Activated naive CD8-positive, alpha-beta T cell treated with anti-CD3 and anti-CD28 coated beads, Interleukin-2, amount 10 ng/mL, durations not matched to agents 7 days and 5 days (primary cell): ENCODE results near the gene LTB4R. TPM values are rescaled to one million over a fixed set of nuclear protein-coding genes. Genes with fewer than 3 reads are reported as not detected.

Experiments
- ATAC-seq: fragments of 150-1000 bp; cut with Tn5 transposase; one replicate; pipeline ENCODE4 v1.10.0; 2021; ENCODE audit warnings: low read depth, moderate library complexity
- POLR2A ChIA-PET: fragments of 350-600 bp; sonication (Branson Sonifier 250); formaldehyde crosslinking; loops from one replicate; lab custom pipeline; 2021; ENCODE audit warnings: antibody characterized with exemption; lab: Charles Lee
- DNase-seq: peaks from one replicate; pipeline ENCODE4 v3.0.0; 2021
- H3K27ac Mint-ChIP-seq: one replicate; pipeline ENCODE4 v1.8.0; 2022; ENCODE audit warnings: mild to moderate bottlenecking, mixed read lengths
- H3K27me3 Mint-ChIP-seq: one replicate; pipeline ENCODE4 v1.8.0; 2022; ENCODE audit warnings: mild to moderate bottlenecking, moderate library complexity, mixed read lengths
- H3K36me3 Mint-ChIP-seq: one replicate; pipeline ENCODE4 v1.8.0; 2021; ENCODE audit warnings: mild to moderate bottlenecking, mixed read lengths
- H3K4me1 Mint-ChIP-seq: one replicate; pipeline ENCODE4 v1.8.0; 2021; ENCODE audit warnings: mixed read lengths
- H3K4me3 Mint-ChIP-seq: one replicate; pipeline ENCODE4 v1.8.0; 2022; ENCODE audit warnings: mild to moderate bottlenecking, moderate library complexity, mixed read lengths
- H3K9me3 Mint-ChIP-seq: one replicate; pipeline ENCODE4 v1.8.0; 2021; ENCODE audit warnings: mixed read lengths
- total RNA-seq, 2 experiments: library from RNA; stranded (reverse); gene quantifications; one replicate each; pipeline ENCODE4 v1.2.3, GENCODE V29; 2021

LTB4R gene
- total RNA-seq, 2 experiments from 2014 or later = 27.0 to 27.8 TPM

DNA sequence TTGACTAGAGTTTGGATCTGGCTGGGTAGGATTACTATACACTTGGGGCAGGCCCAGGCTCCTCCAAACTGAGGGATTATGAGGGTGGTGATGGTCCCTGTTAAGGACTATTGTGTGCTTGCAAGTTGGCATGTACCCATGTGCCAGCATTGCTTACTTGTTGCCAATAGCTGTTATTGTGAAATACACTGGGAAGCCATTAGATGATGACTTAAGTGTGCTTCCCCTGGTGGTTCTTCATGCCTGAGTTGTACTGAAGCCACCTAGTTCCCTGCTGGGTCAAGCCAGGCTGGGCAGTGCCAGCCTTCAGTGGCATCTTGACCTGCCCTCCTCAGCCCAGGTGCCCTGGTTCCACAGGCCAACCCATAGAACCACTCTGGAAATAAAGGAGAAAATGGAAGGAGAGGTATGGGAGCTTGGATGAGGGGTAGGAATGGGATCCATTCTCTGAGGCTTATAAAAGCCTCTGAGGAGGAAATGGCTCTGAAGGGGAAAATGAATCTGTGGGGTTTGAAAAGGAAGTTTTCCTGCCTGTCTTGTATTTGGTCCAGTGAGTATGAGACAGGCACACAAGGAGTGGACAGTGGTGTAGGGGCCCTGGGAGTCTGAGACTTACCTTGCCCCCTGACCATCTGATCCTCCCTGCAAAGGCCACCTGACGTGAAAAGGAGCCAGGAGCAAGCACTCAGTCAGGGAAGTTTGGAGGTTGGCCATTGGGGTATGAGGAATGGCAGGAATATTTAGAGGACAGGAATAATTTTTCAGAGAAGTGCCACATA is 724 bp downstream of the LTB4R start:
- Mint-ChIP-seq H3K9me3 (no peaks in the 10 kb centered on the region), H3K4me1 (peaks cover 65% of the 10 kb centered on the region), H3K36me3 (peaks cover 26% of the 10 kb centered on the region), H3K27me3 (no peaks in the 10 kb centered on the region), H3K27ac (peak overlapping the region; percentile 84), H3K4me3 (peak overlapping the region; percentile 84)
- DNase-seq = no peak
- no peak for ATAC-seq
- POLR2A ChIA-PET = interaction anchor here (0.6 to 5.7 kb wide), 8 partner anchors 13 to 277 kb away, joined by 3 to 43 read pairs (median 14); partner anchors contain the start of genes CBLN3, DHRS1, IRF9 and KHNYN

DNA sequence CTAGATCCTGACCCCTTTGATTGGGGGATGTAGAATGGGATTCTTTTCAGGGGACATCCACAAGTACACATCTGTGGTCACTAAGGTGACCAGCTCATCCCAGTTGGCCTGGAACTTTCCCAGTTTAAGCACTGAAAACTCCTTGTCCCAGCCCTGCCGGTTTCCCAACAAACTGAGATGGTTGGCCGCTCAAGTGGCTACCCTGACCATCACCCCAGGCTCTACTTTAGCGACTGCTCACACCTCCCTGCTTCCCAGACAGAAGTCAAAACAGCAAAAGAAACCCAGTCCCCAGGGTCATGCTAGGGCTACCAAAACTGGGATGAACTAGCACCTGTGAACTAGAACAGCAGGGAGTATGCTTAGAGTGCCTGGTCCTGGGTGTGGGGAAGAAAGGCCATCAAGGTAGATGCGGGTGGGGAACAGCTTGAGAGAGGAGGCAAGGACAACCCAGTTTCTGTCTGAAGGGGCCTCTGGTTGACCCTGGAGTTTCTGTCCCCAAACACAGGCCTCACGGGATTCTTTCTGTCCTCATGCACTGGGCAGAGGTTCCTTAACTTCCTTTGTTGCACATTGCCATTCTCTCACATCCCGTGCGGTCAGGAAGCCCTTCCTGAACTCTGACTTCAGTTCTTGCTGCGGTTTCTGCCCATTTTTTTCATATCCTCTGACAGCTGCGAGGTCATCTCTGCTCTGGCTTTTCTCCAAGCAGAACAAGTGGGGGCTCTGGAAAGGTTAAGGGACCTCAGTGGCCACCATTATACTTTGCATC is 1.6 kb downstream of the LTB4R start:
- Mint-ChIP-seq H3K36me3 (peaks cover 28% of the 10 kb centered on the region), H3K27ac (peak overlapping the region; percentile 84), H3K4me1 (peaks cover 64% of the 10 kb centered on the region), H3K27me3 (no peaks in the 10 kb centered on the region), H3K4me3 (peak overlapping the region; percentile 84), H3K9me3 (no peaks in the 10 kb centered on the region)
- ATAC-seq (no peak), DNase-seq (peak; percentile 47)
- POLR2A ChIA-PET = interaction anchor here (0.7 to 4.2 kb wide), 11 partner anchors 13 to 152 kb away, joined by 3 to 30 read pairs (median 6); partner anchors contain the start of genes CBLN3, CHMP4A, DHRS1 and IRF9

DNA sequence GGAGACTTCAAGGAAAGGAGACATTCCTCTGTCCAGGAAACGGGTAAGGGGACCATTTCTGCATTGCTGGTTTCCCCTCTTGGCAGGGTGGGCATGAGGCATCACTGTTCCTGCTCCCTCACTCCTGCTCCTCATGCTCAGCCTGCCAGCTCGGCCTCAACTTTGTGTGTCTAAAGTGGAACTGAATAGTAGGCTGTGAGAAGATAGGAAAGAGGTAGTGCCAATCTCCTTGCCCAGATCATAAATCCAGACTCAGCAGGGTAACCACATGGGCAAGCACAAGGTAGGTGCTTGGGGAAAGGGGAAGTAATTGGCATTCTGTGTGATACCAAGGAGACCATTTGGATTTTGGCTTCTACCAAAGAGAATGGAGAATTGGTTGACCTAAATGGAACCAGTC is 2.6 kb downstream of the LTB4R start:
- peaks cover 61% of the 10 kb centered on the region for H3K4me1 Mint-ChIP-seq
- H3K4me3 Mint-ChIP-seq = peak overlapping the region; percentile 84
- H3K27me3 Mint-ChIP-seq = no peaks in the 10 kb centered on the region
- no peaks in the 10 kb centered on the region for H3K9me3 Mint-ChIP-seq
- DNase-seq = no peak
- no peak for ATAC-seq
- POLR2A ChIA-PET = interaction anchor here (0.7 to 4.2 kb wide), 7 partner anchors 14 to 128 kb away, joined by 3 to 30 read pairs (median 4); partner anchors contain the start of genes CBLN3, CHMP4A, DHRS1 and KHNYN
- peak overlapping the region; percentile 84 for H3K27ac Mint-ChIP-seq
- peaks cover 25% of the 10 kb centered on the region for H3K36me3 Mint-ChIP-seq

DNA sequence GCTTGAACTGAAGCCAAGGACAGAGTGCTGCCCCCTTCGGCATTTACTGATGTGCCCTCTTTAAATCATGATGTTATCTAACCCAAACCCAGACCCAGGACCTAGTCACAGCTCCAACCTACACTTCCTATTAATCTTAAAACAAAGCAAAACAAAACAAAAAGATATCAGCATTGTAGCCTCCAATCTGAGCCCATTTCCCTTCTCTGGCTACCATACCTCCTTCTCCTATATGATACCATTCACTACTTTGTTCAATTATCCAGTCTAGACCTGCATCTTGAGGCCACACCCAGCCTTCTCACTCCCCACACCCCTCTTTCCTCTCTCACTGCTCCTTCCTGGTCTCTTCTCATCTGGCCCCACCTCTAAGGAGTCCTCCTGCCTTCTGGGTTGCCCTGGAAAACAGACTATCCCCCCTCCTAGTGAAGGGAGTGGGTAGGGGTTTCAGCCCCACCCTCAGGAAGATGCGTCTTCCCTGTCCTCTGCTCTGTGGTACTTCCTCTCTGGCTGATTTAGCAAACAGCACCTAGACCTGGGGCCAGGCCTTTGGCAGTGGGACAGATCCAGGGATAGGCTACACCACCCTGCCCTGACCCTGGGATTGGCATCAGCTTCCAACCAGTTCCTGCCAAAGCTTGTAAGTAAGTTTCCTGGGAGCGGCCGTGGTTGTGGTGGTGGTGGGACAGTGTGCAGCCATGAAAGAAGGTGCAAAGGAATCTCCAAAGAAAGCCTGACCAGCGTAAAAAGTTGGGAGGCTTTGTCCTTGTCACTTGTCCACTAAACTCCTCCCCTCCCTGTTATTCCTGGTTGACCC is 3.3 kb downstream of the LTB4R start:
- ATAC-seq (no peak), DNase-seq (no peak)
- H3K4me1 Mint-ChIP-seq = peaks cover 54% of the 10 kb centered on the region
- no peaks in the 10 kb centered on the region for H3K9me3 Mint-ChIP-seq
- H3K36me3 Mint-ChIP-seq = peaks cover 20% of the 10 kb centered on the region
- H3K4me3 Mint-ChIP-seq = peak overlapping the region; percentile 84
- POLR2A ChIA-PET = interaction anchor here (1.5 to 1.8 kb wide), 3 partner anchors 15 to 127 kb away, joined by 4 to 9 read pairs (median 7); partner anchors contain the start of genes DHRS1 and NOP9
- peak overlapping the region; percentile 84 for H3K27ac Mint-ChIP-seq
- H3K27me3 Mint-ChIP-seq = peaks cover 3% of the 10 kb centered on the region

DNA sequence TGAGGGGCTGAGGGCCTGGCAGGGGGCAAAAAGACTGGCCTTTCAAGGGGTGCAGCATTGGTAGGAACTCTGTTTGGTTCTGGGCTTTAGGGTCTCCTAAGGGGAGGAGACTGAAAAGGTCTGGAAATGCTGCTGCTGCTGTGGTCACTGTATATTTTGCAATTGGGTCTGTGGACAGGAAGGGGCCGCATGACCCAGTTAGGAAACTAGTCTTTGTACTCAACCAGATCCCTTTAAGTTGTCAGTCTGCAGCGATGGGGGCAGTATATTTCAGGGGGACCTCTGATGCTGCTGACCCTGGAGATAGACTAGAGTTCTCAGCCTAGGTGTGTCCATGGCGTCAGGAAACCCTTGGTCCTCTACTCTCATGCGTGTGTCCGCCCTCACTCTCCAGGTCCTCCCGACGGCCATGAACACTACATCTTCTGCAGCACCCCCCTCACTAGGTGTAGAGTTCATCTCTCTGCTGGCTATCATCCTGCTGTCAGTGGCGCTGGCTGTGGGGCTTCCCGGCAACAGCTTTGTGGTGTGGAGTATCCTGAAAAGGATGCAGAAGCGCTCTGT is 4.0 kb downstream of the LTB4R start:
- no peak for DNase-seq
- Mint-ChIP-seq H3K27me3 (peaks cover 10% of the 10 kb centered on the region), H3K36me3 (peaks cover 19% of the 10 kb centered on the region), H3K27ac (peak overlapping the region; percentile 17), H3K4me3 (peak overlapping the region; percentile 12), H3K4me1 (peaks cover 47% of the 10 kb centered on the region), H3K9me3 (no peaks in the 10 kb centered on the region)
- no peak for ATAC-seq
- POLR2A ChIA-PET = no interaction called here

DNA sequence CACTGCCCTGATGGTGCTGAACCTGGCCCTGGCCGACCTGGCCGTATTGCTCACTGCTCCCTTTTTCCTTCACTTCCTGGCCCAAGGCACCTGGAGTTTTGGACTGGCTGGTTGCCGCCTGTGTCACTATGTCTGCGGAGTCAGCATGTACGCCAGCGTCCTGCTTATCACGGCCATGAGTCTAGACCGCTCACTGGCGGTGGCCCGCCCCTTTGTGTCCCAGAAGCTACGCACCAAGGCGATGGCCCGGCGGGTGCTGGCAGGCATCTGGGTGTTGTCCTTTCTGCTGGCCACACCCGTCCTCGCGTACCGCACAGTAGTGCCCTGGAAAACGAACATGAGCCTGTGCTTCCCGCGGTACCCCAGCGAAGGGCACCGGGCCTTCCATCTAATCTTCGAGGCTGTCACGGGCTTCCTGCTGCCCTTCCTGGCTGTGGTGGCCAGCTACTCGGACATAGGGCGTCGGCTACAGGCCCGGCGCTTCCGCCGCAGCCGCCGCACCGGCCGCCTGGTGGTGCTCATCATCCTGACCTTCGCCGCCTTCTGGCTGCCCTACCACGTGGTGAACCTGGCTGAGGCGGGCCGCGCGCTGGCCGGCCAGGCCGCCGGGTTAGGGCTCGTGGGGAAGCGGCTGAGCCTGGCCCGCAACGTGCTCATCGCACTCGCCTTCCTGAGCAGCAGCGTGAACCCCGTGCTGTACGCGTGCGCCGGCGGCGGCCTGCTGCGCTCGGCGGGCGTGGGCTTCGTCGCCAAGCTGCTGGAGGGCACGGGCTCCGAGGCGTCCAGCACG is 4.7 kb downstream of the LTB4R start:
- Mint-ChIP-seq H3K4me1 (peaks cover 46% of the 10 kb centered on the region), H3K36me3 (peaks cover 19% of the 10 kb centered on the region), H3K9me3 (no peaks in the 10 kb centered on the region), H3K27me3 (peaks cover 12% of the 10 kb centered on the region), H3K27ac (peak overlapping the region; percentile 17), H3K4me3 (no peak overlapping the region)
- DNase-seq (no peak), ATAC-seq (no peak)
- POLR2A ChIA-PET = no interaction called here

DNA sequence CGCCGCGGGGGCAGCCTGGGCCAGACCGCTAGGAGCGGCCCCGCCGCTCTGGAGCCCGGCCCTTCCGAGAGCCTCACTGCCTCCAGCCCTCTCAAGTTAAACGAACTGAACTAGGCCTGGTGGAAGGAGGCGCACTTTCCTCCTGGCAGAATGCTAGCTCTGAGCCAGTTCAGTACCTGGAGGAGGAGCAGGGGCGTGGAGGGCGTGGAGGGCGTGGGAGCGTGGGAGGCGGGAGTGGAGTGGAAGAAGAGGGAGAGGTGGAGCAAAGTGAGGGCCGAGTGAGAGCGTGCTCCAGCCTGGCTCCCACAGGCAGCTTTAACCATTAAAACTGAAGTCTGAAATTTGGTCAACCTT is 5.3 kb downstream of the LTB4R start:
- DNase-seq (no peak), ATAC-seq (no peak)
- H3K9me3 Mint-ChIP-seq = no peaks in the 10 kb centered on the region
- POLR2A ChIA-PET = no interaction called here
- peaks cover 12% of the 10 kb centered on the region for H3K27me3 Mint-ChIP-seq
- H3K27ac Mint-ChIP-seq = no peak overlapping the region
- H3K4me1 Mint-ChIP-seq = peaks cover 46% of the 10 kb centered on the region
- peaks cover 19% of the 10 kb centered on the region for H3K36me3 Mint-ChIP-seq
- H3K4me3 Mint-ChIP-seq = no peak overlapping the region

DNA sequence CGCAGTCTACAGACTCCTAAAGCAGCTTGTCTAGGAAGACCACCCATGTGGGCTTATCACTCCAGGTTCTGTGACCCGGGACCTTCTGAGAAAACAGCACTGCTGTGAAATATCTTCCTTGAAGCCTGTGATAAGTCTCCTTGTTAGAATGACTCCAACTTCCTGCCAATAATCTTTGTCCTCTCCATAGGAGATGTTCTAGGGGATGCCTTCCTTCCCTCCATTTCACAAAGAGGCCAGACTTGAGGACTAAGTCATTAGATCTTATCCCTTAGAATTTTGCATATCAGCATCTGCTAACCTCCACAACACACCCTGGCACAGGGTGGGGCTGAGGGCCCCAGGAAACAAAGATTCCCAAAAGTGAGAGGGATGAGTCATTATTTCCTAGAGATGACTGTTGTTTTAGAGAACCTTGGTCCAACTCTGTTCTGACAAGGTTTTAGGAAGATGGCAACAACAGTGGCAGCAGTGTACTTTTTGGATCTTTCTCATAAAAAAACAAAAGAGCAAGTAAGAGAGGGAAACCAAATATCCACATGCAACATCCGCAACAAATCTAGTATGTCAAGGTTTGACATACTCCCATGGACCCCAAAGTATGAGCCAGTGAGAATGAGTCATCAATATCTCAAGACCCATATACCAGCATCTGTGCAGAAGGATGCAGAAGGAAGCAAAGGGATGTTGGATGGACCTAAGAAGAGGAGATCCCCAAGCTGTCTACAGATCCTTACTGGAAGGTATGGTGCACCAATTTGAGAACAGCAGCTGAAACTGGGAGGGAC is 6.0 kb downstream of the LTB4R start:
- H3K27me3 Mint-ChIP-seq = peaks cover 12% of the 10 kb centered on the region
- peaks cover 38% of the 10 kb centered on the region for H3K4me1 Mint-ChIP-seq
- H3K9me3 Mint-ChIP-seq = no peaks in the 10 kb centered on the region
- no peak overlapping the region for H3K27ac Mint-ChIP-seq
- no peak overlapping the region for H3K4me3 Mint-ChIP-seq
- DNase-seq = no peak
- H3K36me3 Mint-ChIP-seq = peaks cover 16% of the 10 kb centered on the region
- POLR2A ChIA-PET = interaction anchor here (0.5 kb wide), 1 partner anchor 44 kb away, joined by 3 read pairs; no protein-coding TSS in a partner anchor
- no peak for ATAC-seq

DNA sequence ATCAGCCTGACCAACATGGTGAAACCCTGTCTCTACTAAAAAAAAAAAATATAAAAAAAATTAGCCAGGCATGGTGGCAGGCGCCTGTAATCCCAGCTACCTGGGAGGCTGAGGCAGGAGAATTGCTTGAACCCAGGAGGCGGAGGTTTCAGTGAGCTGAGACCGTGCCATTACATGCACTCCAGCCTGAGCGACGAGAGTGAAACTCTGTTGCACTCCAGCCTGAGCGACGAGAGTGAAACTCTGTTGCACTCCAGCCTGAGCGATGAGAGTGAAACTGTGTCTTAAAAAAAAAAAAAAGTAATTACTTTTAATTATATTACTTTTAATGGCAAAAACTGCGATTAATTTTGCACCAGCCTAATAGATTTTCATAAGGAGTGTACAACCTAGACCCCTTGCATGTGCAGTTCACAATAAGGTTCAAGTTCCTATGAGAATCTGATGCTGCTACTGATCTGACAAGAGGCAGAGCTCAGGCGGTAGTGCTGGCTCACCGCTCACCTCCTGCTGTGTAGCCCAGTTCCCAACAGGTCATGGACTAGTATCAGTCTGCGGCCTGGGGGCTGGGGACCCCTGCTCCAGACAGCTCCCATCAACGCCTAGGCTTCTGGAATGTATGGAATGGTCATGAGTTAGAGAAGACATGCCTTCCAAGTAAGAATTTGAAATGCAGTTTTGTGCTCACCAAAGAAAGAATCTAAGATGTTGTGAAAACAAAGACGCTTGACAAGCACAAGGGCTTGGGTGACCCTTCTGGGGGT is 10.1 kb downstream of the LTB4R start:
- POLR2A ChIA-PET = interaction anchor here (1.6 kb wide), 1 partner anchor 75 kb away, joined by 4 read pairs; no protein-coding TSS in a partner anchor

DNA sequence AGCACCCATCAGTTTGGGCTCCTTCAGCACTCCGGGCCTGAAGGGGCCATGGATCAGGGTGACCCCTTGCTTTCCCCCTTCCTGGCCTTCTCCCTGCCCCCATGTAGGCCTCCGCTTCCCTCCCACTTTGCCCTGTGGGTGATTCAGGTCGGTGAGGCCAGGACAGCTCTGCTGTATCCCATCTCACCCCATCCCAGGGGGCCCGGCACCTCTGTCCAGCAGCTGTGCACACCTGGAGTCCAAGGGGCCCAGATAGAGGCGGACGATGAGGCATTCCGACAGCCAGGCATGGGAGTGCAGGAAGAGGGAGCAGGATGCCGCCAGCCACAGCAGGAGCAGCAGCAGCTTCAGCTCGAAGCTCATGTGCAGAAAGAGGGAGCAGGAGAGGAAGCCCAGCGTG is 11.4 kb downstream of the LTB4R start:
- Mint-ChIP-seq H3K27ac (no peak overlapping the region), H3K4me3 (no peak overlapping the region), H3K36me3 (no peaks in the 10 kb centered on the region), H3K27me3 (peaks cover 13% of the 10 kb centered on the region), H3K9me3 (no peaks in the 10 kb centered on the region), H3K4me1 (peaks cover 14% of the 10 kb centered on the region)
- POLR2A ChIA-PET = interaction anchor here (0.6 to 1.6 kb wide), 2 partner anchors 76 to 151 kb away, joined by 4 read pairs; no protein-coding TSS in a partner anchor
- DNase-seq (no peak), ATAC-seq (no peak)

More for the DNA sequence above, 10.1 kb downstream of the LTB4R start:
- H3K4me3 Mint-ChIP-seq = no peak overlapping the region
- peaks cover 4% of the 10 kb centered on the region for H3K36me3 Mint-ChIP-seq
- no peak overlapping the region for H3K27ac Mint-ChIP-seq
- no peak for DNase-seq
- peaks cover 13% of the 10 kb centered on the region for H3K27me3 Mint-ChIP-seq
- no peak for ATAC-seq
- H3K4me1 Mint-ChIP-seq = peaks cover 11% of the 10 kb centered on the region
- no peaks in the 10 kb centered on the region for H3K9me3 Mint-ChIP-seq

DNA sequence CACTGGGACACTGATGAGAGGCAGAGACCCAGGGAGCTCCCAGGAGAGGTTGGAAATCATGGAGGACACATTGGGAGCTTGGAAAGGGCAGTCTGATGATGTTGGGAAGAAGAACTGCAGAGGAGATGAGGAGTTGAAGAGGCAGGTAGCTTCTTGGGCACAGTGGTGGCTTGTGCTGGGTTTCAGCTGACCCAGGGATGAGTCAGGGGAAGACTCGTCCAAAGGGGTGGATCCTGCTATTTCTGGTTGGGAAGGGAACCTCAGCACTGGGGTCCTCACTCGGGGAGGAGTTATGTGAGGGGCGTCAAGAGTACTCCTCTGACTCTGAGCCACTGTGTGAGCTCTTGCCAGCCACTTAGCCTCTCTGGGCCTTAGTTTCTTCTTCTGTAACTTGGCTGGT is 12.0 kb downstream of the LTB4R start:
- Mint-ChIP-seq H3K27ac (peak overlapping the region; percentile 22), H3K4me3 (no peak overlapping the region), H3K27me3 (peaks cover 13% of the 10 kb centered on the region), H3K4me1 (peaks cover 14% of the 10 kb centered on the region), H3K9me3 (no peaks in the 10 kb centered on the region), H3K36me3 (no peaks in the 10 kb centered on the region)
- DNase-seq (no peak), ATAC-seq (no peak)
- POLR2A ChIA-PET = interaction anchor here (1.6 kb wide), 1 partner anchor 77 kb away, joined by 4 read pairs; no protein-coding TSS in a partner anchor
